Inflammatory macrophage treated with lipopolysaccharide for 1 hour (primary cell): Measurements from ENCODE around the gene ATP5F1E.
A peak's percentile ranks its signal among the peaks of the same experiment; 100 is the strongest.

Experiments used
- DNase-seq, 2 donors: peaks; one replicate each; pipeline ENCODE4 v3.0.0-alpha.2; 2020 to 2022

ATP5F1E gene

DNA sequence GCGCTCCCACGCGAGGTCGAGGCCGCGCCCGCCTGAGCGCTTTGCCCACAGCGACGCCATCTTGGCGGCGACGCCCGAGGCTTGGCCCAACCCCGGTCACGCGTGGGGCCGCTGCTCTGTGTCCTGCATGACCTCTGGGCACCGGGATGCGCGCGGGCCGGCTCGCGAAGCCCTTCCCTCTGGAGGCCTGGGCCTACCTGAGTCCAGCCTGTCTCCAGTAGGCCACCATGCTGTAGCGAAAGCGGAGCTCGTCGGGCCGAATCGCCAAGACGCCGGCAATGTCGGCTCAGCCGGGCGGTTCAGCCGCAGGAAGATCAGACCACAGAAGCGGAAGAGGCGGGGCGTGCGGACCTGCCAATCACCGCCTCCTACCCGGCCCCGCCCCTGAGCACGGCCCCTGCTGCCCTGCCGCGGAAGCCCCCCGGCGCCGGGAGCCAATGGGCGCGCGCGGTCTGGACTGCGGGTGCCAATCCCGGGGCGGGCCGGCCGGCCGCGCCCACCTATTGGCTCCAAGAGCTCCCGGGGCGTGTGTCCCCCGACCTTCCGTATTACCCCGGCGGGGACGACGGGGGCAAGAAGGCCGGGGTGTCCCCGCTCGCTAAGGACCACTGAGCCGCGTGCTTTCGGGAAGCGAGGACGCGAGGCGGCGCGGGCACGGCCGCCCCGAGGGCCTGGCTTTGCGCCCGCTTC, at the start of gene ATP5F1E:
ATP5F1E (minus strand) TSS at position 313 of the 690 bp plus-strand sequence; CDS start at position 229, 84 bp downstream.
- peak; percentile 95 to 96 for DNase-seq

DNA sequence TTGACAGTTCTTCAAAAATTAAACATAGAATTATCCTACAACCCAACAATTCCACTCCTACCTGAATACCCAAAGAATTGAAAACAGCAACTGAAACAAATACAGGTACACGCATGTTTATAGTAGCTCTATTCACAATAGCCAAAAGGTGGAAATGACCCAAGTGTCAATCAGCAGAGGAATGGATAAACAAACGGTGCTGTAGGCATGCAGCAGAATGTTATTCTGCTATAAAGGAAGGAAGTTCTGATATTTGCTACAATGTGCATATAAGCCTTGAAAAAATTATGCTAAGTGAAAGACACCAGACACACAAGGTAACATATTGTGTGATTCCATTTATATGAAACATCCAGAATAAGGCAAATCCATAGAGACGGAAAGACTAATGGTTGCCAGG, 48.9 kb upstream of the ATP5F1E start:
- no peak for DNase-seq

DNA sequence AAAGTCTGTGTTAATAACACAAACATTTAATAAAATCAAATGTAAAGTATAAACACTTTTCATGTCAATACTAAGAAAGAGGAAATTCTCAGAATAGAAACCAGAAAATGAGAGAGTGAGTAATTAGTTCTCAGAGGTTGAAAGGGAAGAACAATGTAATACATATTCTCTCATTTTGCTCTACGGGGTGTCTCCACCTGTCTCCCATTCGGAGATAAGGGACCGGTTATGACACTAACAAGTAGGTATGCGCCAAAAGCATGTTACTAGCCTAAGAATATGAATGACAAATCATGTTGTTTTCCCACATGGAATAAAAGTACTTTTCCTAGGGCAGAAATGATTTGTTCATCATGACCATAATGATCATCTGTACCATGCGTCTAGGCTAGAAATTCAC, 46.1 kb upstream of the ATP5F1E start:
- DNase-seq: peak; percentile 13 to 20

DNA sequence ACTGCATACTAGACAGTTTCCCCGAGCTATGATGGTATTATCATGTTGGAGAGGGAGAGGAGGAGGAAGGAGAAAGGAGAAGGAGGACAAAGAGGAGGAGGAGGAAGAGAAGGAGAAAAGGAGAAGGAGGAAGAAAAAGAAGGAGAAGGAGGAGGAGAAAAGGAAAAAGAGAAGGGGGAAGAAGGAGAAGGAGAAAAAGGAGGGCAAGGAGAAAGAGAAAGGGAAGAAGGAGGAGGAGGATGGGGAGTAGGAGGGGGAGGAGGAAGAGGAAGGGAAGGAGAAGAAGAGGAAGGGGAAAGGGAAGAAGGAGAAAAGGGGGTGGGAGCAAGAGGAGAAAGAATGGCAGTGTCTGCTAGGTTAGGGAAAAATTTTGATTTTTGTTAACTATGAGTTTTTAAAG, 45.6 kb upstream of the ATP5F1E start:
- DNase-seq: no peak

DNA sequence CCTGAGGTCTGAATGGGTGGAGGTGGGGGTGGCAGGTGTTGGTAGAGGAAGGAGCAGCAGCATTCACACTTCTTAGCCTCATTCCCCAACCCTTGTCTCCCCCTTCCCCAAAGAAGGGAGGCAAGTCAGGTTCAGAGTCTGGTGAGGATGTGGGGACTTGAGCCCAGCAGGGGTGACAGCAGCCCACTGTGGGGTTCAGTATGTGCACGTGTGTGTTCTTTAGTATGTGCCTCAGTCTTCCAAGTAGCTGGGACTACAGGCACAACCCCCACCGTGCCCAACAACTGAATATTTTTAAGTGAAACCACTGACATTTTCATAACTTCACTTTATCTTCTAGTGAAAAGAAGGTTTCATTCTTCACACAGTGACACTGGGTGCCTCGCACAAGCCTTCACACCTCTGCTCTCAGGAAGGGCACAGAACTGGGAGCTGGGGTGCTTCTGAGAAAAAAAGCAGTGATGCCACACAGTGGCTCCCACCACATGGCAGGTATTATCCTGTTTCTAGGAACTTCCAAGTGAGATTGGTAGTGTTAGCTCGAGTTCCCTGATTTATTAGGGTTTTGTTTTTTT, 43.9 kb upstream of the ATP5F1E start:
- DNase-seq: no peak

DNA sequence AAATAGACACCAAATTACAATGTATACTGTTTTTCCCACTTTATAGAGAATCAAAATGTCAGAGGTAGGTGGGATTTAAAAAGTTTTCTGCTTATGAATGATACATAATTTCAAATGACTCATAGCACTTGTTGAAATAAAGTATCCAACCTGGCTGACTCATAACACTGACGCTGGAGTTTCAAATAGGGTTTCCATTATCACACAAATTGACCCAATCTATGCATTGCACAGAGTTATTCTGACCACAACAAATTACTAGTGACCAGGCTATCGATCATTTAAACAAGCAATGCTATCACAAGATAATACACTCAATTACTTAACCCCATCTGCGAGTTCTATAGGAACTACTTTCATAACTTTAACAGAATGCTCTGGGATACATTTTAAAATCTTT, 42.3 kb upstream of the ATP5F1E start:
- no peak for DNase-seq

DNA sequence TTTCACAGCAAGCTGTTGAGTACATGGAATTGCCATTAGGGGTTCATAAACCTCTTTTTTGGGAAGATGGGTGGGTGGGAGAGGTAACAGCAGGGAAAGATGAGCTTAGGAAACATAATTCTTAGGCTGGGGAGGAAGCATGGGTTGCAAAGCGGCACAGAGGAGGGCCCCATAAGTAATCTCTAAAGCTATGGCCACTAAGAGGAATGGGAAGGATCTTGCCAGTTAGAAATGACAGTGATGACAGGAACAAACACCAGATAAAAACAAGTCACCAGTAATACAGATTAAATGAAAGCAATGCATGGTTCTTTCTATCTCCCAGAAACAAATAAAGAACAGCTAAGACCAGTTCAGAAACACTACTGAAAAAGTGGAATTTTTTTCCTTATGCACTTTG, 41.4 kb upstream of the ATP5F1E start:
- no peak for DNase-seq

DNA sequence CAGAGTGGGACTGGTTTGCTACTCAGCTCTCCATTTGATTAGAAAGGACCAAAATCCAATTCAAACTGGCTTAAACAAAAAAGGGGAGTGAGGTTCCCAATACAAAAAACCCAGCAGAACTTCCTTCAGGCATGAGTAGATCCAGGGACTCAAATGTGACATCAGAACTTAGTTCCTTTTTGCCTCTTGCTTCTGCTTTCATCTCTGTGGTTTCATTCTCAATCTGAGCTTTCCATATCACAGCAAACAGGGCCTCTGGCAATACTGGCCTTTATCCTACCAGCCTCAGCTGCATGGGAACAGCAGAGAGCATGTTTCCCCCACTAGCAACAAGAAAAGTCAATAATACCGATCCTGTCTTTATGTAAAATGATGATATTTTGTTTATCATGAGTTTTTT, 39.1 kb upstream of the ATP5F1E start:
- DNase-seq: peak; percentile 68 to 75

DNA sequence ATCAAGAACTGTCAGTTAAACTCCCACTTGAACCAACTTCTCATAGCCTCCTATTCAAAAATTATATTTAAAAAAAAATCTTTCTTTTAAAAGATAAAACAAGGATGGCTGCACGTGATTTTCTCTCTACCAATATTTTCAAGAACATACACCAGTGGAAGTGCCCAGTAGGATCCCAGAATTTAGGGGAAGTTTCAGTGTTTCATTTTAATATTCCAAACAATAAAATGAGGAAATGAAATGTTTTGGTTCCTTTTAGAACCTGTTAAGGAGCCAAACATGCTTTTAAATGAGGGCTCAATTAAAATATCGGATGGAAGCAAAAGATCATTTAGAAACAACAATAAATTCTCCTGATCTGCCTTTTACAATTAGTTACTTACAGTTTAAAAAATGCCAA, 36.9 kb upstream of the ATP5F1E start:
- DNase-seq: peak; percentile 31 to 48

DNA sequence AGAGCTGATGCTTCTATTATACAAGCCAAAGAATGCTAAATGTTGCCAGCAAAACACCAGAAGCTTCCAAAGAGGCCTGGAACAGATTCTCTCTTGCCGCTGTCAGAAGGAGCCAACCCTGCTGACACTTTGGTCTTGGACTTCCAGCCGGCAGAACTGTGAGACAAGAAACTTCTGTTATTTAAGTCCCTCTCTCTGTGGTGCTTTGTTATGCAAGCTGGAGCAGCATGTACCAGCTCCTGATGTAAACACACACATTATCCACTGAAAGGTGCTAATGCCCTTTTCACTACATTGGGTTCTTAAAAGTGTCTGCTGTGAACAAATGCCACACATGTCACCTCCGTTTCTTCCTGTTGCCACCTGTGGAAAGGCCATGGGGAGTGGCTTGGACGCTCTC, 36.4 kb upstream of the ATP5F1E start:
- no peak for DNase-seq

DNA sequence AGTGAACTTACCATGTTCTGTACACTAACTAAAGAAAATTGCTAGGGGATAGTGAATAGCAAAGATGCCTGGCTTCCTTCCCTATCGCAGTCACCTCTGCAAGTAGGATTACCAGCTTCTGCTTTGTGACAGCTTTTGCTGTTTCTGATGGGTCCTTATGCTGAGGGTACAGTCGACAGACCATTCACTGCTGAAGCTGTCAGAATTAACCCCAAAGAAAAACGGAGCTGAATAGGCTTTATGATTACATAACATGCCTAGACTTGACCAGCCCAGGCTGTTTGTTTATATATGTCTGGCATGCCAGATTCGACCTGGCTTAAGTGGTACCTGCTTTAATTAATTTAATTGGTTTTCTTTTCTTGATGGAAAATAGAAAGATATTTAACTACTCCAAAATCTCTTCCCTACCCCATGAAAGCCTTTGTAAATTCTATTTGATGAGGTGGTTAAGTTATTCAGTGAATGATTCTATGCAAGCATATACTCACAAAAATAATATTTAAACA, 32.1 kb upstream of the ATP5F1E start:
- no peak for DNase-seq

DNA sequence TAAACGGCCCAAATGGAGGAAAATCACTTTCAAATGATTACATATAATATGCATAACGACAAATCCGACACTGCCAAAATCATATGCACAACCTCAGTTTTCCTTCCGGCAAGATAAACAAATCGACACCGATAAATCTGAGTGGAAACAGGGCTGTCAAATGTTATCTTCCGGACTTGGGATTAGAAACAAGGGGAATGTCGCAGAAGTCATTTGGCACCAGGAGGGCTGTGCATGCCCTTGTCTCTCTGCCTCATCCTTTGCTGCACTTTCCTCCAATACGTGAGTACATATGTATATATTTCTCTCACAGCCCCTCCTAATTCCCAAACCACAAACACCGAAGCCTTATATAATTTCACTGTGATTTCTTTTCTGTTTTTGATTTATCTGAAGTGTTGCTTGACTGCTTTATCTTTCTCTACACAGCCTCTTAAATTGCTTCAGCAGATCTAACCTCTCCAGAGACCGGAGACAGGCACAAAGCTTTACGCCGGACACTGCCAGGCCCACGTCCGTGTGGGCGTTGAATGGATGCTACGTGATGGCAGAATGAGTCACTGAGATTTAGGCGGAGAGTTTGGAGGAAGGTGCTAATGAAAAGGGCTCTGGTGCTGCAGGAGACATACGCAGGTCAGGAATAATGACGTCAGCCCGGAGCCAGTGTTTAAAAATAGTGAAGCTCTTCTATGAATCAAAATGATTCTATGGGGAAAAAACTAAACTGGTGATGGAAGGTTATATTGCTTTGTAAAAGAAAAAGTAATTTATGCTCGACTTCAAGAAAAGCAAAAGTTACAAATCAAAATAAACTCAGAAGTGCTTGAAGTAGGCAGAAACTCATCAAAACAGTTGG, 31.5 kb upstream of the ATP5F1E start:
- no peak for DNase-seq

DNA sequence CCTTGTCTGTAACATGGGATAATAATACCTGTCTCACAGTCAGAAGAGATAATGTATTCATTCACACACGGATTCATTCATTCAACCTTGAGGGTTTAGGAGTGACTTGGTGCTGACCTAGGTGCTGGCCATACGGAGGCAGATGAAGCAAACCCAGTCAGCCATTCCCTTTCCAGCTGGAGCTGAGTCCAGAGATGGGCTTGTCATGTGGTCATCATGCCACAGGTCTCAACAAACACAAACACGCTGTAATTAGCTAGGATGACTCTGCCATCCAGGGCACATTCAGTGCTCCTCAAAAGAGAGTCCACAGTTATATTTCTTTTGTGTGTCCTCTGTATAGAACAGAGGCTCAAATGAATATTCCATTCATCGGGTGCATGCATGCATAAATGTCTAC, 29.9 kb upstream of the ATP5F1E start:
- DNase-seq: no peak

DNA sequence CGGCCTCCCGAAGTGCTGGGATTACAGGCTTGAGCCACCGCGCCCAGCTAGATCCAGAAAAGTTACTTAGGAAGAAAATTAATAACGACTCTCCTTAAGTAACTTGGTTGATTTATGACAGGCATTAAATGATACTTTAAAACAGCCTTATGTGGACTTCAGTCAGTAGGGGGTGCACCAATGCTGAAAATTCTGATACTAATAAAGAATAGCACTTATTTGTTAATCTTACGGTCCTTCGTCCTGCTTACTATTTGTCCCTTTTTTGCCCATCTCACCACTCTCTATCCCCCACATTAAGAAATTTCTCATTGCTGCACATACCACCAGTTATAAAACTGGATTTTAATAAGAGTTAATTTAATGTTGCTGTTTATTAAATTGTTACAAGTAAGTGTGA, 23.2 kb upstream of the ATP5F1E start:
- DNase-seq: peak in 1 of 2 donors; percentile 58

DNA sequence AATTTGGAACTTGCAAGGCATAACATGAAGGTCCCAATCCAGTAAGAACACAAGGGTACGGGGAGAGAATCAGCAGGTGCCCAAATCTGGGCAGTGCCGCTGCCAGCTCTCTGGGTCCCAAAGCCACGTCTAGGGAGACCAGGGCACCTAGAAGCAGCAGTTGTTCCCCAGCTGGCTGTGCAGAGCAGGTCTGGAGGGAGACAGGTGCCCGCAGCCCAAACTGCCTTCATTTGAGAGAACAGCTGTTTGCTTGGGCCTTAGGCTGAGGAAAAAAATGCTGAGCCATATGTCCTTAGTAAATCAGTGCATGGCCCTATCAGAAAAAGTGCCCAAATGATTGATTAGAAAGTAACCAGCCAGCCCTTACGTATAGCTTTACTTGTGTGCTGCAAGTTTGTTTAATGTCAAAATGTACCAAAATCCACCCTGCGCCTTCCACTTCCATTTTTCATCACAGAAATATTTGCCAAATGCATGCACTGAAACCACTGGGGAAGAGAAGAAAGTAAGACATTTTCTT, 19.6 kb upstream of the ATP5F1E start:
- no peak for DNase-seq

DNA sequence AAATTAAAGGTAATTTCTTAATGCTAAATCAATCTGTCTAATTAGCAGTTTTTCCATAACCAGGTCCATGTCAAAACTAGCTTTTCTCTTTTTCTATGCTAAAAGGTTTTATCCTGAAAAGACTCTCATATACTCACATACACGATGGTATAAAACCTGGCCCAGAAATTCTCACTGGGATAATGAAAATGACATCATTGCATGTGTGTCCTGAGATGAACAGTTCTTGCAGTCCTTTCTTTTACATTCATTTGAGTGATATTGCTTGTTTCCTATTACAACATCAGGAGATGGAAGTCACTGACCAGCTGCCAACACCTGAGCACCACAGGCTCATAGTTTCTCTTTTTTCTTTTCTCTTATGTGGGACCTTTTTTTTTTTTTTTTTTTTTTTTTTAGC, 18.3 kb upstream of the ATP5F1E start:
- DNase-seq: no peak

DNA sequence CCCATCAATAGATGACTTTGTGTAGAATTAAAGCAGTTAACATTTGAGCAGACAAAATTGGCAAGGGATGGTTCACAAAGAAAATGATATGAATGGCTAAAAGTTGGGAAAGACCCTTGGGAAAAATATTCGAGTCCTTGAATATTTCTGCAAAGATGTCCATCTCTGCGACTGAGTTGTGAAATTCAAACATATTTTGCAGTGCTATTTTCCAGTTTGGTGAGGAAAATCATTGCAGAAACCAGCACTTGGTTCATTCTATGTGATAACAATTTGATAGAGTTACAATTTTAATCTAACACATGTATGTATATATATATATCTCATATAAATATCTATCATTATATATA, 16.5 kb upstream of the ATP5F1E start:
- no peak for DNase-seq

DNA sequence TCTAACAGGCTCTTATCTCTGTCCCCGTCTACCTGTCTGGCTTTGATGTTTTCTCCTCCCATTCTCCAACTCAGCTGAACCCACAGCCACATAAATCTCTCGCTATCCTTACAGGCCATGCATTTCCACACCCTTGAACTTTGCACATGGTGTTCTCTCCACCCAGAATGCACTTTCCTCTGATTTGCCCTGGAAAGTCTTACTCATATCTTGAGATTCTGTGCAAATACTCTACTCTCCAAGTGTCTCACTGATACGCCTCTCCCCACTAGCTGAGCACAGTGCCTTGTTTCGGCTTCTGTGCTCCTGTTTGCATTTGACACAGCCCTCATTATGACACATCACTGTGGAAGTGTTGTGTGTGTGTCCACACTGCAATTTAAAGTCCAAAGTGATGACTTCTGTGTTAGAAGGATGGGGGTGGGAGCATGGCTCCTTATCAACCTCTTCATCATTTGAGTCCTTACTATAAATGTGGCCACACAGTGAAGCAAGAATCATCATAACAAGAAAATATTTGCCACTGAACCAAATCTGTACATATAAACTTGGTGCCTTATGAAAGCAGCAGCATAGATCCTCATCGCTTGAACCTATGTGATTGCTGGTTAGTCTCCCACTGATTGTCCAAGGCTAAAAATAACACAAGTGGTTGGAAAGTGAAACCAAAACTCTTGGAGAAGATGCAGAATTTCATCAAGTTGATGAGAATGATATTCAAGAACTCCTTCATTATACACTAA, 16.0 kb upstream of the ATP5F1E start:
- DNase-seq: no peak

DNA sequence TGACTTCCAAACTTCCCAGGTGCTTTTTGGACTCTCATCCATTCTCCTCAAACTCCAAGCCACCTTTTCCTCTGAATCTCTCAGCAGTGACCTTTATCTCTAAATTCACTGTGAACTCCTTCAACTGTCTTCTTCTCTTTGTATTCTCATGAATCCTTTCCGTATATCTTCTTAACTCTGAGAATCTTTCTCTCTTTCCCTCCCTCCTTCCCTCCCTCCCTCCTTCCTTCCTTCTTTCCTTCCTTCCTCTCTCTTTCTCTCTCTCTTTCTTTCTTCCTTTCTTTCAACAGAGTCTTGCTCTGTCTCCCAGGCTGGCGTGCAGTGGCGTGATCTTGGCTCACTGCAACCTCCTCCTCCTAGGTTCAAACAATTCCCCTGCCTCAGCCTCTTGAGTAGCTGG, 14.7 kb upstream of the ATP5F1E start:
- no peak for DNase-seq

DNA sequence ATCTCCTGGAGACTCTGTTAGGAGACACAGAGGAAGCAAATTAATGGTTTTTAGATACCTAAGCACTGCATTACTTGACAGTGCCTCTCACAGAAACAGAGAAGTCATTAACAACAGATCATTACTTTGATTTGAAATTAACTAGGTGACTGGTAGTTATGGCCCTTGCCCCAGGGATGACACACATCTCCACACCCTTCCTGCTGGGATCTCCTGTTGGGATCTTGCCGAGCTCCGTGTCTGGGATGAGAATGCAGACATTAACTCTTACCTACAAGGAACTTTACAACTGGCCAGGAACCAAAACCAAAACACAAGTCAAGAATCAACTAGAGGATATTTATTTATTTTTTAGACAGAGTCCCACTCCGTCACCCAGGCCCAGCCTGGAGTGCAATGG, 12.7 kb upstream of the ATP5F1E start:
- no peak for DNase-seq

DNA sequence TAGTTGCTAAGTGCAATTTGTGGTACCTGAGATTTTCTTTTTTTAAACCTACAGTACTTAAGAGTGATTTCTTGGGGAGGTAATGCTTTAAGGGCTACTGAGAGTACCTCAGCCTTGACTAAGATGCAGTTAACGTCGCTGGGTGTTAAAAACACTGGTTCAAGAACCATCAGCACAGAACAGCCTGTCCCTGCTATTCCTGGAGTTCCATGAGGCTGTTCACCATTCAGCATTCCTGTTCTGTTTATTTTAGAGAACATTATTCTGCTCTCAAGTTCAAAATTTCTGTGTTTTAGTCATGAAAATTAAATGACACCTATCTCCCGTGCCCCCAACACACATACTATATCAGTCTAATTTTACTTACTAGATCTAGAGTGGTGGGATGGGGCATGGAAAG, 12.2 kb upstream of the ATP5F1E start:
- no peak for DNase-seq

DNA sequence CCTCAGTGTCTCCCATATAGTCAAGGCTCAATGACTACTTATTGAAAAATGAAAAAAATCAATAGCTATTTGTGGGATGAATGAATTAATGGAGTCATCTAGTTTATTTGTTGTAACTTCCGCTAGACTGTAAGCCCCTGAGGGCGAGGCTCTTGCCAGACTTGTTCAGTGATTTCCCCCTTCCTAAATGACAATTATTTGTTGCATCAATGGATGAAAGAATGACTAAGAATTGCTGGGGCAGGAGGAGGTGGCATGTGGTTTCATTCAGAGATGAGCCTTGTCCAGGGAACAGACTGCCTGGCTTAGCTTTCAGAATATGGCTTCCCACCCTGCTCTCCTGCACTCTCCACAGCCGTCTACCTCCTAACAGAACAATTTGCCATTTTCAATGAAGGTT, 11.6 kb upstream of the ATP5F1E start:
- DNase-seq: peak; percentile 7 to 29
